ENCODE data around the gene AJAP1. TPM values are rescaled to one million over a fixed set of nuclear protein-coding genes. Genes with fewer than 3 reads are reported as not detected.

AJAP1 gene
- total RNA-seq, 1 donor from 2014 or later: 0.21 TPM

GRCh38 chr1:4716406-4716805 is 62.0 kb downstream of the AJAP1 start:
- Mint-ChIP-seq H3K27ac (ENCODE audit: unreplicated experiment) (no peak overlapping the region), H3K4me1 (ENCODE audit: unreplicated experiment) (no peaks in the 10 kb centered on the region), H3K27me3 (ENCODE audit: unreplicated experiment) (peaks cover 9% of the 10 kb centered on the region), H3K36me3 (ENCODE audit: low read depth, unreplicated experiment) (no peaks in the 10 kb centered on the region), H3K4me3 (ENCODE audit: unreplicated experiment) (peak overlapping the region; percentile 18), H3K9me3 (ENCODE audit: unreplicated experiment) (no peaks in the 10 kb centered on the region)
- TF ChIP-seq CTCF (IDR thresholded peaks at IDR 0.05; ENCODE audit: unreplicated experiment): no peak
- DNase-seq (ENCODE audit: low spot score): no peak

GRCh38 chr1:4718071-4718470 is 63.7 kb downstream of the AJAP1 start:
- Mint-ChIP-seq H3K27me3 (ENCODE audit: unreplicated experiment) (peaks cover 15% of the 10 kb centered on the region), H3K4me1 (ENCODE audit: unreplicated experiment) (no peaks in the 10 kb centered on the region), H3K27ac (ENCODE audit: unreplicated experiment) (no peak overlapping the region), H3K9me3 (ENCODE audit: unreplicated experiment) (no peaks in the 10 kb centered on the region), H3K36me3 (ENCODE audit: low read depth, unreplicated experiment) (no peaks in the 10 kb centered on the region), H3K4me3 (ENCODE audit: unreplicated experiment) (no peak overlapping the region)
- no peak for TF ChIP-seq CTCF (IDR thresholded peaks at IDR 0.05; ENCODE audit: unreplicated experiment)
- no peak for DNase-seq (ENCODE audit: low spot score)

GRCh38 chr1:4723106-4723505 is 68.7 kb downstream of the AJAP1 start:
- Mint-ChIP-seq H3K4me3 (ENCODE audit: unreplicated experiment) (no peak overlapping the region), H3K9me3 (ENCODE audit: unreplicated experiment) (no peaks in the 10 kb centered on the region), H3K27me3 (ENCODE audit: unreplicated experiment) (peaks cover 19% of the 10 kb centered on the region), H3K36me3 (ENCODE audit: low read depth, unreplicated experiment) (no peaks in the 10 kb centered on the region), H3K4me1 (ENCODE audit: unreplicated experiment) (no peaks in the 10 kb centered on the region), H3K27ac (ENCODE audit: unreplicated experiment) (no peak overlapping the region)
- no peak for DNase-seq (ENCODE audit: low spot score)
- no peak for TF ChIP-seq CTCF (IDR thresholded peaks at IDR 0.05; ENCODE audit: unreplicated experiment)

- DNase-seq (ENCODE audit: low spot score): no peak
- no peak overlapping the region for H3K4me3 Mint-ChIP-seq (ENCODE audit: unreplicated experiment)
- TF ChIP-seq CTCF (IDR thresholded peaks at IDR 0.05; ENCODE audit: unreplicated experiment): no peak
- H3K36me3 Mint-ChIP-seq (ENCODE audit: low read depth, unreplicated experiment): no peaks in the 10 kb centered on the region
- H3K27ac Mint-ChIP-seq (ENCODE audit: unreplicated experiment): no peak overlapping the region
- peaks cover 19% of the 10 kb centered on the region for H3K27me3 Mint-ChIP-seq (ENCODE audit: unreplicated experiment)
- H3K4me1 Mint-ChIP-seq (ENCODE audit: unreplicated experiment): no peaks in the 10 kb centered on the region
- no peaks in the 10 kb centered on the region for H3K9me3 Mint-ChIP-seq (ENCODE audit: unreplicated experiment)
These were observed 69.6 kb downstream of the AJAP1 start for GRCh38 chr1:4724001-4724400.

GRCh38 chr1:4724695-4725250 is 70.4 kb downstream of the AJAP1 start:
- no peaks in the 10 kb centered on the region for H3K4me1 Mint-ChIP-seq (ENCODE audit: unreplicated experiment)
- TF ChIP-seq CTCF (IDR thresholded peaks at IDR 0.05; ENCODE audit: unreplicated experiment): no peak
- DNase-seq (ENCODE audit: low spot score): no peak
- H3K4me3 Mint-ChIP-seq (ENCODE audit: unreplicated experiment): no peak overlapping the region
- no peaks in the 10 kb centered on the region for H3K9me3 Mint-ChIP-seq (ENCODE audit: unreplicated experiment)
- no peaks in the 10 kb centered on the region for H3K36me3 Mint-ChIP-seq (ENCODE audit: low read depth, unreplicated experiment)
- H3K27ac Mint-ChIP-seq (ENCODE audit: unreplicated experiment): no peak overlapping the region
- peaks cover 19% of the 10 kb centered on the region for H3K27me3 Mint-ChIP-seq (ENCODE audit: unreplicated experiment)
